Heart right ventricle (tissue), 16 donors: ENCODE results near the gene GP1BA. TPM values are rescaled to one million over a fixed set of nuclear protein-coding genes. Genes with fewer than 3 reads are reported as not detected.
A peak's percentile ranks its signal among the peaks of the same experiment; 100 is the strongest.

Experiments used
- ATAC-seq, 8 donors: fragments of 200-7000 bp; cut with Tn5 transposase; one replicate each; pipeline ENCODE4 v1.9.1; 2020; ENCODE audit warnings: mild to moderate bottlenecking in 8 of 8, moderate library complexity in 8 of 8, moderate number of reproducible peaks in 1 of 8
- DNase-seq, 2 donors: peaks; one replicate each; pipeline ENCODE4 v3.0.0-alpha.2; 2020
- H3K27ac ChIP-seq, 10 donors: fragments of 200-600 bp; sonication (generic) in 2 of 10; one replicate each; pipeline versions ENCODE4 v1.5.0 to v1.8.0; 2020 to 2022; ENCODE audit warnings: mild to moderate bottlenecking in 3 of 10
- H3K27me3 ChIP-seq, 7 donors: fragments of 200-600 bp; one replicate each; pipeline ENCODE4 v1.8.0; 2021 to 2022; ENCODE audit warnings: mild to moderate bottlenecking in 2 of 7
- H3K36me3 ChIP-seq, 9 donors: fragments of 200-600 bp; sonication (generic) in 1 of 9; one replicate each; pipeline versions ENCODE4 v1.5.0 to v1.8.0; 2020 to 2022; ENCODE audit warnings: mild to moderate bottlenecking in 2 of 9
- H3K4me1 ChIP-seq, 9 donors: fragments of 200-600 bp; sonication (generic) in 1 of 9; one replicate each; pipeline versions ENCODE4 v1.5.0 to v1.8.0; 2020 to 2022; ENCODE audit warnings: mild to moderate bottlenecking in 4 of 9
- H3K4me3 ChIP-seq, 10 donors: fragments of 200-600 bp; sonication (generic) in 2 of 10; one replicate each; pipeline versions ENCODE4 v1.5.0 to v1.8.0; 2020 to 2022; ENCODE audit warnings: mild to moderate bottlenecking in 7 of 10, moderate library complexity in 2 of 10
- H3K9me3 ChIP-seq, 11 donors: fragments of 200-600 bp in 10 of 11; sonication (generic) in 2 of 11; one replicate each; pipeline versions ENCODE4 v1.5.0 to v1.8.0; 2013 to 2022; ENCODE audit warnings: mild to moderate bottlenecking in 2 of 11, control low read depth in 1 of 11, moderate library complexity in 1 of 11
- WGBS, 2 donors: extraction: QIAGEN DNeasy Blood & Tissue Kit; methylation state at CpG; one replicate each; pipeline ENCODE4 v1.1.7; 2013; ENCODE audit warnings: inconsistent platforms in 1 of 2; 5-methylcytosine and 5-hydroxymethylcytosine counted together
- intact Hi-C, 10 donors: fragments of 100-400 bp; cut with DNase I; formaldehyde crosslinking; loops; one replicate each; pipeline versions ENCODE4 v1.11.1 to v1.14.2; 2022
- polyA plus RNA-seq, 2 donors: library from polyadenylated mRNA; stranded (reverse); fragments of 200-250 nt; gene quantifications; one replicate each; pipeline ENCODE4 v1.2.3, GENCODE V29; 2013
- total RNA-seq, 10 donors: library from RNA; stranded (reverse); fragmentation: NEBNext Ultra II Directional in 3 of 10; extraction: Animal tissue kit (Norgen Biotek cat#: 25700) in 3 of 10; gene quantifications; one replicate each; pipeline versions ENCODE4 v1.2.1 to v1.2.4, GENCODE V29; 2021 to 2023
- TF ChIP-seq, protein P1 (sequence below), 9 donors: fragments of 200-600 bp; sonication (generic) in 2 of 9; IDR thresholded peaks; one replicate each; pipeline versions ENCODE4 v1.5.0 to v1.8.0; 2021 to 2022; ENCODE audit warnings: antibody characterized with exemption in 9 of 9, mild to moderate bottlenecking in 5 of 9, moderate library complexity in 1 of 9
- donor health status: Arrhythmogenic right ventricular cardiomyopathy.
- donor health status: ischemic (EF 13 %, LVEDD 7.1; RV severe dilation, severe dysfunction).
- donor health status: healthy with polysubstance abuse.
- donor health status: DM: no; HTN: yes; CAD: no.
- donor health status: DM: no; HTN: no; CAD: no.
- donor health status: ischemic (EF 25% LVEDD 6.9; RV normal size, moderate dysfunction).
- donor health status: ischemic (EF 25% LVEDD 5.7; RV mildly dilated, moderate dysfunction).
- donor health status: healthy.
- donor health status: DM: yes; HTN: yes; CAD: no.
- donor health status: Ischemic cardiomyopathy.
- donor health status: ischemic (EF 35%, LVEDD 5.7; RV mildly dilated, moderate dysfunction).
- donor health status: nonischemic (EF 11% LVEDD 7.7; RV severe dilation, severe dysfunction).
- donor health status: DM: yes; HTN: yes; CAD: no.
- donor health status: PGD.
- donor health status: ischemic (EF 29% LVEDD 5.4; RV normal size, mild dysfunction).
- donor health status: nonischemic (EF 23%, LVEDD 6.1; RV moderate dilation, normal function).

Gene GP1BA
- total and polyA plus RNA-seq, 12 donors = 0.04 to 0.53 (median 0.26) TPM; not detected in 5

DNA sequence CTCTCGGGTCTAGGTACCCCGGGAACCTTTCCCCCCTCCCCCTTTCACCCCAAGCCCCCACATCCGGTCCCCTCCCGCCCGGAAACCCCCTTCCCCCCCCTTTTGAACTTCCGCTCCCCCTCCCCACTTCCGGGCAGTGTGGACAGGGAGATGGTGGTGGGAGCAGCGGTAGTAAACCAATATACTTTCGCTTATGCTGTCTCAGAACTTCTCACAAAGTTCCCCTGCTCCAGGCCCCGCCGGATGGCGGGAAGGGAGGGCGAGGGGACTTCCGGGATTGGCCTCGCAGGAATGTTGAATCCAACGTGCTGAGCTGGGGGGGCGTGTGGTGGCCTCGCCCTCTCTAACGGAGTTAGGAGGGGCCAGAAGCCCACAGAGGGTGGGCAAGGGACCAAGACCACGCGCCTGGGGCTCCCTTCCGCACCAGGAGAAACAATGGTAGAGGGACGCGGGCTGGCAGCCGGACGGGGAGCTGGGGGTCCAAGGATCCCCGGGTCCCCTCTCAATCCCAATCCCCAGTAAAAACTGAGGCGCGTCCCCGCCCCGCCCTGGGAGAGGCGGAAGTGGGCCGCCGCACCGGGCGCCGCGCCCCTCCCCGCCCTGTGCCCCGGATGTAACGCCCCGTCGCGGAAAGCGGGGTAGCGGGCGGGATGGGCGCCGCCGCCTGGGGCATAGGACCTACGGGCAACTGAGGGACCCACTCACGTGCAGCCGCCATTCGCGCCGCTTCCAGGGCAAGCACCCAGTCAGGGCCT is 15.5 kb downstream of the GP1BA start:
- H3K9me3 ChIP-seq = no peaks in the 10 kb centered on the region
- peak overlapping the region; percentile 89 to 100 (median 99) for H3K27ac ChIP-seq
- ATAC-seq = peak; percentile 22 to 47 (median 36)
- peaks cover 0 to 49% (median 13%) of the 10 kb centered on the region in 9 donors for H3K36me3 ChIP-seq
- intact Hi-C loops = loop anchor here in 4 of 10 donors (1.0 to 5.0 kb wide), 6 partner anchors 7 to 50 kb away; partner anchors contain the start of genes SPAG7 (in 2 of the 4), CAMTA2 (in 1 of the 4), INCA1 (in 1 of the 4) and KIF1C (in 1 of the 4)
- TF ChIP-seq, protein P1, sequence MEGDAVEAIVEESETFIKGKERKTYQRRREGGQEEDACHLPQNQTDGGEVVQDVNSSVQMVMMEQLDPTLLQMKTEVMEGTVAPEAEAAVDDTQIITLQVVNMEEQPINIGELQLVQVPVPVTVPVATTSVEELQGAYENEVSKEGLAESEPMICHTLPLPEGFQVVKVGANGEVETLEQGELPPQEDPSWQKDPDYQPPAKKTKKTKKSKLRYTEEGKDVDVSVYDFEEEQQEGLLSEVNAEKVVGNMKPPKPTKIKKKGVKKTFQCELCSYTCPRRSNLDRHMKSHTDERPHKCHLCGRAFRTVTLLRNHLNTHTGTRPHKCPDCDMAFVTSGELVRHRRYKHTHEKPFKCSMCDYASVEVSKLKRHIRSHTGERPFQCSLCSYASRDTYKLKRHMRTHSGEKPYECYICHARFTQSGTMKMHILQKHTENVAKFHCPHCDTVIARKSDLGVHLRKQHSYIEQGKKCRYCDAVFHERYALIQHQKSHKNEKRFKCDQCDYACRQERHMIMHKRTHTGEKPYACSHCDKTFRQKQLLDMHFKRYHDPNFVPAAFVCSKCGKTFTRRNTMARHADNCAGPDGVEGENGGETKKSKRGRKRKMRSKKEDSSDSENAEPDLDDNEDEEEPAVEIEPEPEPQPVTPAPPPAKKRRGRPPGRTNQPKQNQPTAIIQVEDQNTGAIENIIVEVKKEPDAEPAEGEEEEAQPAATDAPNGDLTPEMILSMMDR (IDR thresholded peaks at IDR 0.05) = no peak
- 0 to 1% methylated on average over 56 of the region's 56 CpGs for WGBS, 2 donors
- DNase-seq = peak; percentile 53 to 66
- no peaks in the 10 kb centered on the region for H3K27me3 ChIP-seq
- H3K4me1 ChIP-seq = peaks cover 18 to 77% (median 53%) of the 10 kb centered on the region in 9 donors
- peak overlapping the region; percentile 67 to 100 (median 98) for H3K4me3 ChIP-seq

- TF ChIP-seq, protein P1 (IDR thresholded peaks at IDR 0.05) = no peak
- DNase-seq = peak; percentile 87 to 91
- H3K27me3 ChIP-seq = no peaks in the 10 kb centered on the region
- peaks cover 0 to 41% (median 6%) of the 10 kb centered on the region in 9 donors for H3K36me3 ChIP-seq
- H3K27ac ChIP-seq = peak within 1 kb of the TSS; percentile 89 to 100 (median 99)
- 0% methylated on average over 53 to 59 of the region's 59 CpGs for WGBS, 2 donors
- ATAC-seq = peak; percentile 61 to 85 (median 76)
- peak within 1 kb of the TSS; percentile 67 to 100 (median 98) for H3K4me3 ChIP-seq
- no peaks in the 10 kb centered on the region for H3K9me3 ChIP-seq
- H3K4me1 ChIP-seq = peaks cover 18 to 77% (median 51%) of the 10 kb centered on the region in 9 donors
- intact Hi-C loops = loop anchor here in 4 of 10 donors (1.0 to 5.0 kb wide), 6 partner anchors 8 to 49 kb away; partner anchors contain the start of genes SPAG7 (in 2 of the 4), CAMTA2 (in 1 of the 4), INCA1 (in 1 of the 4) and KIF1C (in 1 of the 4)
Observed at GRCh38 chr17:4948166-4948930, 16.3 kb downstream of the GP1BA start, which contains the start of gene PFN1. TSS of gene PFN1 (minus strand) at chr17:4948530. CDS start at chr17:4948394, 136 bp downstream.

DNA sequence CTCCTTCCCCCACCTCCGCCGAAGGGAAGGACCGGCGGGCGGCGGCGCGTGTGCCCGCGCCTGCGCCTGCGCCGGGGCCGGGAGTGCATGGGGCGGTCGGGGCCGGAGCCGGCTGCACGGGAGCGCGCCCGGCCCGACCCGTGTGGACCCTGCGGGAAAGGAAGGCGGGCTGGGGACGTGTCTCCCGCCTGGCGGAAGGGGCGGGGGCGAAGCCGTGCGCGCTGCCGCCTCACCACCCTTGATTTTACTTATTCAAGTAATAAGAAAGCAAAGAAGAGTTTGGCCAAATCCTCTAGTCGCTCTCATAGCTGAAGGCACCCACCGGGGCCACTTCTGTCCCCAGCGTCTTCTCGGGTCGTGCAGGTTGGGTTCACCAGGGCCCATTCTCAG is 16.8 kb downstream of the GP1BA start:
- TF ChIP-seq, protein P1 (IDR thresholded peaks at IDR 0.05) = no peak
- intact Hi-C loops = loop anchor here in 5 of 10 donors (1.0 to 5.0 kb wide), 6 partner anchors 9 to 48 kb away; partner anchors contain the start of genes SPAG7 (in 5 of the 5), CAMTA2 (in 1 of the 5), INCA1 (in 1 of the 5) and KIF1C (in 1 of the 5)
- Histone ChIP-seq H3K27ac (peak overlapping the region; percentile 89 to 100 (median 99)), H3K4me1 (peaks cover 18 to 76% (median 51%) of the 10 kb centered on the region in 9 donors), H3K9me3 (no peaks in the 10 kb centered on the region), H3K36me3 (peaks cover 0 to 36% (median 5%) of the 10 kb centered on the region in 9 donors), H3K27me3 (no peaks in the 10 kb centered on the region), H3K4me3 (peak overlapping the region; percentile 32 to 100 (median 98))
- 1% methylated on average over 40 of the region's 40 CpGs for WGBS, 2 donors
- DNase-seq = peak; percentile 83 to 87
- peak; percentile 72 to 87 (median 82) for ATAC-seq
